Measurements from ENCODE around the gene SEMA4B.

DNA sequence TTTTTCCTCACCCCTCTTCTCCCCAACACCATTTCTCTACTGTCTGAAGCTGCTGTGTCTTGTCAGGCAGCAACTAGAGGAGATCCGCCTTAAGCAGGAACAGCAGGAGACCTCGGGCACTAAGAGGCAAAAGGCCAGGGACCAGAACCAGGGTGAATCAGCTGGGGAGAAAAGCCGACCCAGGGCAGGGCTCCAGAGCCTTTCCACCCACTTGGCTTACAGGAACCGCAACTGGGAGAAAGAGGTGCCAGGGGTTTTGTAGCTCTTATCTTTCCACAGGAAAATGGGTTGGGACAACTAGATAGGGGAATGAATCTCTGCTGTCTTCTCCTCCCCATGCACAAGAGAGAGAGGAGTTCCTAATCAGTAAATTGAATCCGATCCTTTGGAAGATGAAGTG, 61.3 kb downstream of the SEMA4B start:
- no peak for TF ChIP-seq ZNF232 (CRISPR knock-in tag; IDR thresholded peaks at IDR 0.05)
- TF ChIP-seq, protein P1, sequence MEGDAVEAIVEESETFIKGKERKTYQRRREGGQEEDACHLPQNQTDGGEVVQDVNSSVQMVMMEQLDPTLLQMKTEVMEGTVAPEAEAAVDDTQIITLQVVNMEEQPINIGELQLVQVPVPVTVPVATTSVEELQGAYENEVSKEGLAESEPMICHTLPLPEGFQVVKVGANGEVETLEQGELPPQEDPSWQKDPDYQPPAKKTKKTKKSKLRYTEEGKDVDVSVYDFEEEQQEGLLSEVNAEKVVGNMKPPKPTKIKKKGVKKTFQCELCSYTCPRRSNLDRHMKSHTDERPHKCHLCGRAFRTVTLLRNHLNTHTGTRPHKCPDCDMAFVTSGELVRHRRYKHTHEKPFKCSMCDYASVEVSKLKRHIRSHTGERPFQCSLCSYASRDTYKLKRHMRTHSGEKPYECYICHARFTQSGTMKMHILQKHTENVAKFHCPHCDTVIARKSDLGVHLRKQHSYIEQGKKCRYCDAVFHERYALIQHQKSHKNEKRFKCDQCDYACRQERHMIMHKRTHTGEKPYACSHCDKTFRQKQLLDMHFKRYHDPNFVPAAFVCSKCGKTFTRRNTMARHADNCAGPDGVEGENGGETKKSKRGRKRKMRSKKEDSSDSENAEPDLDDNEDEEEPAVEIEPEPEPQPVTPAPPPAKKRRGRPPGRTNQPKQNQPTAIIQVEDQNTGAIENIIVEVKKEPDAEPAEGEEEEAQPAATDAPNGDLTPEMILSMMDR (IDR thresholded peaks at IDR 0.05 in 2 of 3, conservative IDR thresholded peaks at IDR 0.05 in 1 of 3; ENCODE audit: insufficient read depth in 2 of 3, low read depth in 1 of 3, low read length in 3 of 3) = no peak
